ENCODE data around the gene NXPE1.
"Not testable (repeated sequence)": the region's sequence is repeated elsewhere in the genome, so short reads cannot be mapped to it uniquely, and the experiment has no call there.

The NXPE1 gene

GRCh38 chr11:114604886-114605285, 45.2 kb upstream of the NXPE1 start:
- TF ChIP-seq, protein P1, sequence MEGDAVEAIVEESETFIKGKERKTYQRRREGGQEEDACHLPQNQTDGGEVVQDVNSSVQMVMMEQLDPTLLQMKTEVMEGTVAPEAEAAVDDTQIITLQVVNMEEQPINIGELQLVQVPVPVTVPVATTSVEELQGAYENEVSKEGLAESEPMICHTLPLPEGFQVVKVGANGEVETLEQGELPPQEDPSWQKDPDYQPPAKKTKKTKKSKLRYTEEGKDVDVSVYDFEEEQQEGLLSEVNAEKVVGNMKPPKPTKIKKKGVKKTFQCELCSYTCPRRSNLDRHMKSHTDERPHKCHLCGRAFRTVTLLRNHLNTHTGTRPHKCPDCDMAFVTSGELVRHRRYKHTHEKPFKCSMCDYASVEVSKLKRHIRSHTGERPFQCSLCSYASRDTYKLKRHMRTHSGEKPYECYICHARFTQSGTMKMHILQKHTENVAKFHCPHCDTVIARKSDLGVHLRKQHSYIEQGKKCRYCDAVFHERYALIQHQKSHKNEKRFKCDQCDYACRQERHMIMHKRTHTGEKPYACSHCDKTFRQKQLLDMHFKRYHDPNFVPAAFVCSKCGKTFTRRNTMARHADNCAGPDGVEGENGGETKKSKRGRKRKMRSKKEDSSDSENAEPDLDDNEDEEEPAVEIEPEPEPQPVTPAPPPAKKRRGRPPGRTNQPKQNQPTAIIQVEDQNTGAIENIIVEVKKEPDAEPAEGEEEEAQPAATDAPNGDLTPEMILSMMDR (IDR thresholded peaks at IDR 0.05; ENCODE audit: borderline replicate concordance, control extremely low read depth, extremely low read depth, insufficient read depth, missing control alignments), result no peak
- in situ Hi-C loops (cut with MboI; ENCODE audit: low sequenced_read_pairs, unreplicated experiment), result no loop called here
- DNase-seq (ENCODE audit: low spot score), result no peak

GRCh38 chr11:114604179-114604813, 44.6 kb upstream of the NXPE1 start:
- in situ Hi-C loops (cut with MboI; ENCODE audit: low sequenced_read_pairs, unreplicated experiment), result no loop called here
- TF ChIP-seq, protein P1 (IDR thresholded peaks at IDR 0.05; ENCODE audit: borderline replicate concordance, control extremely low read depth, extremely low read depth, insufficient read depth, missing control alignments), result no peak
- DNase-seq (ENCODE audit: low spot score), result no peak

- in situ Hi-C loops (cut with MboI; ENCODE audit: low sequenced_read_pairs, unreplicated experiment); DNase-seq (ENCODE audit: low spot score): not testable (repeated sequence)
Measured at GRCh38 chr11:114603151-114603550, 43.5 kb upstream of the NXPE1 start.

DNA sequence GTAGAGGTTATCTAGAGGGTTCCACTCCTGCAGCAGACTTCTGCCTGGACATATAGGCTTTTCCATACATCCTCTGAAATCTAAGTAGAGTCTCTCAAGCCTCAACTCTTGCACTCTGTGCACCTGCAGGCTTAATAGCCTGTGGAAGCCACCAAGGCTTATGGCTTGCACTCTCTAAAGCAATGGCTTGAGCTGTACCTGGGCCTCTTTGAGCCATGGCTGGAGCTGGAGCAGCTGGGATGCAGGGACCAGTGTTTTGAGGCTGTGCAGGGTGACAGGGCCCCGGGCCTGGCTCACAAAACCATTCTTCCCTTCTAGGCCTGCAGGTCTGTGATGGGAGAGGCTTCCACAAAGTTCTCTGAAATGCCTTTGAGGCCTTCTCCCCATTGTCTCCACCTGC, 38.8 kb upstream of the NXPE1 start:
- in situ Hi-C loops (cut with MboI; ENCODE audit: low sequenced_read_pairs, unreplicated experiment), result loop anchor here (25.0 kb wide), 1 partner anchor 261 kb away; no protein-coding TSS in a partner anchor
- DNase-seq (ENCODE audit: low spot score), result no peak
- TF ChIP-seq, protein P1 (IDR thresholded peaks at IDR 0.05; ENCODE audit: borderline replicate concordance, control extremely low read depth, extremely low read depth, insufficient read depth, missing control alignments), result no peak

GRCh38 chr11:114596175-114596919, 36.7 kb upstream of the NXPE1 start:
- TF ChIP-seq, protein P1 (IDR thresholded peaks at IDR 0.05; ENCODE audit: borderline replicate concordance, control extremely low read depth, extremely low read depth, insufficient read depth, missing control alignments), result no peak
- no peak for DNase-seq (ENCODE audit: low spot score)
- in situ Hi-C loops (cut with MboI; ENCODE audit: low sequenced_read_pairs, unreplicated experiment), result loop anchor here (25.0 kb wide), 1 partner anchor 259 kb away; no protein-coding TSS in a partner anchor

DNA sequence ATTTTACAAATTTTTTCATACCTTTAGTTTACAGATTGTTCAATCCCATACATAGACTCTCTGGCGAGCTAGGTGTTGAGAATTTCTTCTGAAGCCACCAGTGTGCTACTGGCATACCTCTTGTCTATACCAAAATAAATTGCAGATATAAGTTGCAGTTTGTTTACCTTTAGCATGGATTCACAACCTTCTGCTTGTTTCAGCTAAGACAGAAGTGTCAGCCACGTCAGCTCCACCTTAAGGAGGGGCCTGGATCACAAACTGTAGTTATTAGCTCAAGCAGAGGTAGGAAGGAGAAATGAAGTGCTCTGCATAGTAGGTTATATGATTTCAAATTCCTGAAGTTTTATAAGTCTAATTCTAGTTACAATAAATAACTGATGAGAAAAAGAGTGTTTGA, 35.9 kb upstream of the NXPE1 start, which contains the start of gene NXPE4:
TSS of gene NXPE4 (minus strand) at position 216 of the 400 bp plus-strand sequence. CDS start 1,027 bp downstream, outside the sequence.
- TF ChIP-seq, protein P1 (IDR thresholded peaks at IDR 0.05; ENCODE audit: borderline replicate concordance, control extremely low read depth, extremely low read depth, insufficient read depth, missing control alignments), result no peak
- in situ Hi-C loops (cut with MboI; ENCODE audit: low sequenced_read_pairs, unreplicated experiment), result loop anchor here (25.0 kb wide), 1 partner anchor 258 kb away; no protein-coding TSS in a partner anchor

DNA sequence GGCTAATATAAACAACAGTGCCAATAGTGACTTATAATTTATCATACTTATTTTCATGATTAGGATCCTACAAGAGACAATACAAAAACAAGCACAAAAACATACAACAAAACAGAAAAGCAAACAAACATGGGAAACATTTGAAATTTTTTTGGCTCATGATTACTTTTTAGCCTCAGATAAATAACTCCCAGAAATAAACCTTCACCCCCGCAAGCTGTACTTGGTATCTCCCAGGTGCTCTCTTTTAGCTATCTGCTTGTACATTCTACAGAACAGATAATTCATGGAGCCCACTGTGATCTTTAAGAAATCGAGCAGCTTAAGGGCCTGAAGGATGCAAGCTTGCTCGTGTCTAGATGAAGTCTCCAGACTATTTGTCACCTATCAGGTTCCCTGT, 35.0 kb upstream of the NXPE1 start:
- in situ Hi-C loops (cut with MboI; ENCODE audit: low sequenced_read_pairs, unreplicated experiment), result loop anchor here (25.0 kb wide), 1 partner anchor 257 kb away; no protein-coding TSS in a partner anchor
- TF ChIP-seq, protein P1 (IDR thresholded peaks at IDR 0.05; ENCODE audit: borderline replicate concordance, control extremely low read depth, extremely low read depth, insufficient read depth, missing control alignments), result no peak
- DNase-seq (ENCODE audit: low spot score), result no peak

More for the DNA sequence above, 35.9 kb upstream of the NXPE1 start, which contains the start of gene NXPE4:
- DNase-seq (ENCODE audit: low spot score), result no peak

Data from GM13976 (cell line).